ENCODE data around the gene AGTPBP1.

DNA sequence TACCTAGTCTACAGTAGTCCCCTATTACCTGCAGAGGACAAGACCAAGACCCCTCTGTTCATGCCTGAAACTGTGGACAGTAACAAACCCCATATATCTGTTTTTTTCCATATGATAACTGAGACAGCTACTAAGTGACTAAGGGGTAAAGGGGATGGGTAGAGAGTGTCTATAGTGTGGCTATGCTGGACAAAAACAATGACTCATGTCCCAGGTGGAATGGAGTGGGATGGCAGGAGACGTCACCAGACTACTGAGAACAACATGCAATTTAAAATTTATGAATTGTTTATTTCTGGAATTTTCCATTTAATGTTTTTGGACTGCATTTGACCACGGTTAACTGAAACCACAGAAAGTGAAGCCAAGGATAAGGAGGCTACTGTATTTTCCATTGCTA, 171.8 kb downstream of the AGTPBP1 start:
- TF ChIP-seq, protein P1, sequence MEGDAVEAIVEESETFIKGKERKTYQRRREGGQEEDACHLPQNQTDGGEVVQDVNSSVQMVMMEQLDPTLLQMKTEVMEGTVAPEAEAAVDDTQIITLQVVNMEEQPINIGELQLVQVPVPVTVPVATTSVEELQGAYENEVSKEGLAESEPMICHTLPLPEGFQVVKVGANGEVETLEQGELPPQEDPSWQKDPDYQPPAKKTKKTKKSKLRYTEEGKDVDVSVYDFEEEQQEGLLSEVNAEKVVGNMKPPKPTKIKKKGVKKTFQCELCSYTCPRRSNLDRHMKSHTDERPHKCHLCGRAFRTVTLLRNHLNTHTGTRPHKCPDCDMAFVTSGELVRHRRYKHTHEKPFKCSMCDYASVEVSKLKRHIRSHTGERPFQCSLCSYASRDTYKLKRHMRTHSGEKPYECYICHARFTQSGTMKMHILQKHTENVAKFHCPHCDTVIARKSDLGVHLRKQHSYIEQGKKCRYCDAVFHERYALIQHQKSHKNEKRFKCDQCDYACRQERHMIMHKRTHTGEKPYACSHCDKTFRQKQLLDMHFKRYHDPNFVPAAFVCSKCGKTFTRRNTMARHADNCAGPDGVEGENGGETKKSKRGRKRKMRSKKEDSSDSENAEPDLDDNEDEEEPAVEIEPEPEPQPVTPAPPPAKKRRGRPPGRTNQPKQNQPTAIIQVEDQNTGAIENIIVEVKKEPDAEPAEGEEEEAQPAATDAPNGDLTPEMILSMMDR (IDR thresholded peaks at IDR 0.05; ENCODE audit: low read length): no peak
- no peak for TF ChIP-seq EZH2phosphoT487 (IDR thresholded peaks at IDR 0.05; ENCODE audit: low read length)
- TF ChIP-seq EZH2 (optimal IDR thresholded peaks at IDR 0.05; ENCODE audit: low read depth, low read length): no peak

Data from MM.1S (cell line).